IMR-90 (cell line): ENCODE measurements around the gene CPT1A. TPM values are rescaled to one million over a fixed set of nuclear protein-coding genes. Genes with fewer than 3 reads are reported as not detected.

ENCODE experiments used
- ATAC-seq: fragments of 200-7000 bp; cut with Tn5 transposase; 2 replicates; pipeline ENCODE4 v1.9.1; 2020; ENCODE audit warnings: low read depth, mild to moderate bottlenecking, moderate library complexity
- BruUV-seq: library from RNA; stranded (reverse); fragments of 400-500 nt; replicated peaks from 2 replicates; lab custom pipeline; 2021; lab: Mats Ljungman, UMichigan
- CTCF ChIA-PET: fragments of 300-600 bp; formaldehyde crosslinking; extraction: SDS; loops from one replicate; lab custom pipeline; 2021; ENCODE audit warnings: antibody characterized with exemption; lab: Yijun Ruan, JAX
- POLR2A ChIA-PET: fragments of 300-600 bp; sonication (Branson Sonifier 250); formaldehyde crosslinking; loops from one replicate; lab custom pipeline; 2022; ENCODE audit warnings: antibody characterized with exemption; ENCODE audit not compliant: unreplicated experiment; lab: Charles Lee
- DNase-seq: peaks from one replicate; pipeline ENCODE4 v3.0.0; 2013
- H2AFZ ChIP-seq: replicated peaks from 2 replicates; pipeline ENCODE3; 2013; ENCODE audit warnings: low read length, mild to moderate bottlenecking; ENCODE audit not compliant: poor library complexity
- H2AK5ac ChIP-seq: 2 replicates; pipeline ENCODE4 v1.6.1; 2013; ENCODE audit warnings: low read depth, low read length, inconsistent platforms
- H2AK9ac ChIP-seq: replicated peaks from 2 replicates; pipeline ENCODE3; 2013; ENCODE audit warnings: mild to moderate bottlenecking, low read depth, low read length, moderate library complexity; ENCODE audit not compliant: poor library complexity
- H2BK120ac ChIP-seq: 2 replicates; pipeline ENCODE4 v1.6.1; 2013; ENCODE audit warnings: low read depth, low read length, inconsistent platforms
- H2BK15ac ChIP-seq: 3 replicates; pipeline ENCODE4 v1.6.1; 2013; ENCODE audit warnings: low read depth, low read length, inconsistent platforms
- H2BK20ac ChIP-seq: 2 replicates; pipeline ENCODE4 v1.6.1; 2013; ENCODE audit warnings: low read depth, mild to moderate bottlenecking, inconsistent platforms, low read length, moderate library complexity
- H2BK5ac ChIP-seq: 2 replicates; pipeline ENCODE4 v1.6.1; 2013; ENCODE audit warnings: mild to moderate bottlenecking, low read depth, low read length, inconsistent platforms; ENCODE audit not compliant: poor library complexity, severe bottlenecking
- H3K14ac ChIP-seq: replicated peaks from 2 replicates; pipeline ENCODE4 v1.6.1; 2013; ENCODE audit warnings: low read depth, low read length, inconsistent platforms
- H3K18ac ChIP-seq: 2 replicates; pipeline ENCODE4 v1.6.1; 2013; ENCODE audit warnings: low read depth, low read length, control low read depth
- H3K23ac ChIP-seq: 2 replicates; pipeline ENCODE4 v1.6.1; 2013; ENCODE audit warnings: low read depth, low read length, inconsistent platforms
- H3K27ac ChIP-seq: 2 replicates; pipeline ENCODE4 v1.5.1; 2013; ENCODE audit warnings: mild to moderate bottlenecking, control low read depth, low read length; ENCODE audit not compliant: insufficient read depth
- H3K27me3 ChIP-seq: 2 replicates; pipeline ENCODE4 v1.6.1; 2013; ENCODE audit warnings: low read length; ENCODE audit not compliant: control insufficient read depth, insufficient read depth
- H3K36me3 ChIP-seq: 2 replicates; pipeline ENCODE4 v1.6.1; 2013; ENCODE audit warnings: low read length, mixed read lengths; ENCODE audit not compliant: control insufficient read depth, insufficient read depth
- H3K4ac ChIP-seq: 2 replicates; pipeline ENCODE4 v1.6.1; 2013; ENCODE audit warnings: low read depth, low read length, inconsistent platforms
- H3K4me1 ChIP-seq: 2 replicates; pipeline ENCODE4 v1.6.1; 2013; ENCODE audit warnings: low read length, mixed read lengths; ENCODE audit not compliant: control insufficient read depth, insufficient read depth
- H3K4me2 ChIP-seq: 2 replicates; pipeline ENCODE4 v1.6.1; 2013; ENCODE audit warnings: low read depth, mild to moderate bottlenecking, control low read depth, low read length, moderate library complexity
- H3K4me3 ChIP-seq: 2 replicates; pipeline ENCODE4 v1.5.1; 2013; ENCODE audit warnings: low read depth, mild to moderate bottlenecking, control low read depth, low read length, moderate library complexity; ENCODE audit not compliant: insufficient read depth
- H3K56ac ChIP-seq: 2 replicates; pipeline ENCODE4 v1.6.1; 2013; ENCODE audit warnings: low read length, inconsistent platforms; ENCODE audit not compliant: insufficient read depth; ENCODE audit errors: extremely low read depth
- H3K79me1 ChIP-seq, 2 experiments: 2 replicates each; pipeline ENCODE4 v1.6.1; 2013; ENCODE audit warnings: low read length in 2 of 2, inconsistent platforms in 1 of 2, low read depth in 1 of 2
- H3K9ac ChIP-seq: 2 replicates; pipeline ENCODE4 v1.6.1; 2013; ENCODE audit warnings: low read depth, low read length, control low read depth
- H3K9me1 ChIP-seq: 2 replicates; pipeline ENCODE4 v1.6.1; 2013; ENCODE audit warnings: low read length, inconsistent platforms; ENCODE audit not compliant: insufficient read depth
- H3K9me3 ChIP-seq: 2 replicates; pipeline ENCODE4 v1.6.1; 2013; ENCODE audit warnings: low read length; ENCODE audit not compliant: control insufficient read depth, insufficient read depth
- H4K20me1 ChIP-seq: 2 replicates; pipeline ENCODE4 v1.6.1; 2013; ENCODE audit warnings: low read length, inconsistent platforms; ENCODE audit not compliant: insufficient read depth
- H4K5ac ChIP-seq: 2 replicates; pipeline ENCODE4 v1.6.1; 2013; ENCODE audit warnings: mild to moderate bottlenecking, low read depth, low read length, control low read depth
- H4K8ac ChIP-seq, 2 experiments: 2 replicates each; pipeline ENCODE4 v1.6.1; 2013; ENCODE audit warnings: low read depth in 2 of 2, low read length in 2 of 2, control low read depth in 1 of 2, inconsistent platforms in 1 of 2
- H4K91ac ChIP-seq: 2 replicates; pipeline ENCODE4 v1.6.1; 2013; ENCODE audit warnings: low read depth, low read length, inconsistent platforms; ENCODE audit not compliant: insufficient read depth
- RFX5 ChIP-seq: IDR thresholded peaks from 2 replicates; pipeline ENCODE4 v1.8.0; 2012; ENCODE audit warnings: low read depth, mild to moderate bottlenecking, low read length, moderate library complexity
- USF2 ChIP-seq: fragments of 150-350 bp; IDR thresholded peaks from 2 replicates; pipeline ENCODE4 v1.6.1; 2017; ENCODE audit warnings: mild to moderate bottlenecking, antibody characterized with exemption, low read length, low read depth
- WGBS, 2 experiments: methylation state at CpG; one replicate each; pipeline versions ENCODE4 v1.1.5 to v1.1.7; 2013; ENCODE audit warnings: missing lambda C conversion rate in 2 of 2; ENCODE audit not compliant: insufficient read length in 1 of 2; ENCODE audit errors: extremely low coverage in 2 of 2; 5-methylcytosine and 5-hydroxymethylcytosine counted together
- dilution Hi-C: fragments of 300-500 bp; cut with HindIII; formaldehyde crosslinking; loops from one replicate; pipeline ENCODE4 v1.14.3; 2018; ENCODE audit warnings: low sequenced_read_pairs; ENCODE audit not compliant: unreplicated experiment
- in situ Hi-C: fragments of 300-500 bp; cut with MboI; formaldehyde crosslinking; loops from 3 replicates; pipeline ENCODE4 v1.14.3; 2019; ENCODE audit warnings: low sequenced_read_pairs, inconsistent platforms, mixed read lengths
- intact Hi-C: fragments of 100-400 bp; cut with micrococcal nuclease; formaldehyde crosslinking; loops from 2 replicates; pipeline ENCODE4 v1.10.0; 2022
- polyA plus RNA-seq, 3 experiments: library from polyadenylated mRNA; depleted of rRNA; stranded (reverse); fragments of >200 nt; gene quantifications; 2 replicates each; pipeline ENCODE4 v1.2.3, GENCODE V29; 2012; ENCODE audit warnings: low replicate concordance in 1 of 3
- total RNA-seq: library from RNA; depleted of rRNA; stranded (reverse); fragments of >200 nt; gene quantifications from 2 replicates; pipeline ENCODE4 v1.2.3, GENCODE V29; 2012

Gene CPT1A
- total and polyA plus RNA-seq, 2 of the 4 experiments (the other 2 are of a cell fraction) = 15.4 to 21.3 TPM

GRCh38 chr11:68709062-68709461, 132.7 kb downstream of the CPT1A start:
- H2BK20ac ChIP-seq = no peak overlapping the region
- no peak overlapping the region for H2BK5ac ChIP-seq
- intact Hi-C loops = no loop called here
- TF ChIP-seq USF2 (no peak), RFX5 (no peak)
- dilution Hi-C loops = no loop called here
- 79% methylated on average over 4 of the region's 12 CpGs; no CpG with 5 or more reads in 1 of the 2 experiments for WGBS, 2 experiments
- H2AFZ ChIP-seq = no peak overlapping the region
- H3K79me1 ChIP-seq = no peaks in the 10 kb centered on the region
- H4K8ac ChIP-seq = no peak overlapping the region
- no peak overlapping the region for H3K4me3 ChIP-seq
- DNase-seq (no peak), ATAC-seq (no peak)
- no peak overlapping the region for H3K56ac ChIP-seq
- no peak overlapping the region for H3K23ac ChIP-seq
- H4K91ac ChIP-seq = no peak overlapping the region
- ChIA-PET POLR2A (no interaction called here), CTCF (no interaction called here)
- no peaks in the 10 kb centered on the region for H3K9me3 ChIP-seq
- no peak overlapping the region for H4K5ac ChIP-seq
- H2BK15ac ChIP-seq = no peak overlapping the region
- H4K20me1 ChIP-seq = no peaks in the 10 kb centered on the region; the same call in 1 of the 2 replicates
- no peak overlapping the region for H3K4ac ChIP-seq
- no peak overlapping the region for H2AK5ac ChIP-seq
- H2AK9ac ChIP-seq = no peak overlapping the region
- H3K14ac ChIP-seq = no peak overlapping the region
- no TSS peak for BruUV-seq
- in situ Hi-C loops = no loop called here
- H3K27me3 ChIP-seq = peaks cover 64% of the 10 kb centered on the region
- no peak overlapping the region for H2BK120ac ChIP-seq
- H3K4me2 ChIP-seq = no peak overlapping the region
- H3K9ac ChIP-seq = no peak overlapping the region
- no peak overlapping the region for H3K27ac ChIP-seq
- no peaks in the 10 kb centered on the region for H3K9me1 ChIP-seq
- no peak overlapping the region for H3K18ac ChIP-seq
- no peaks in the 10 kb centered on the region for H3K4me1 ChIP-seq
- no peaks in the 10 kb centered on the region for H3K36me3 ChIP-seq
